Cardiac fibroblast (primary cell): ENCODE measurements around the gene HSPA9.

Experiments
- DNase-seq, 2 donors: peaks; one replicate each; pipeline versions ENCODE4 v3.0.0 to v3.0.0-alpha.2; 2010; ENCODE audit warnings: low read depth in 2 of 2
- H3K4me3 ChIP-seq, 2 donors: replicated peaks in 1 of 2; 1 replicate in 1 of 2; 2 replicates in 1 of 2; pipeline ENCODE4 v1.5.1; 2011; ENCODE audit warnings: low read depth in 2 of 2, low read length in 2 of 2, mild to moderate bottlenecking in 2 of 2, moderate library complexity in 1 of 2
- TF ChIP-seq, protein P1 (sequence below): IDR thresholded peaks from one replicate; pipeline ENCODE4 v1.5.1; 2011; ENCODE audit warnings: low read depth, mild to moderate bottlenecking, low read length, inconsistent platforms

The HSPA9 gene

DNA sequence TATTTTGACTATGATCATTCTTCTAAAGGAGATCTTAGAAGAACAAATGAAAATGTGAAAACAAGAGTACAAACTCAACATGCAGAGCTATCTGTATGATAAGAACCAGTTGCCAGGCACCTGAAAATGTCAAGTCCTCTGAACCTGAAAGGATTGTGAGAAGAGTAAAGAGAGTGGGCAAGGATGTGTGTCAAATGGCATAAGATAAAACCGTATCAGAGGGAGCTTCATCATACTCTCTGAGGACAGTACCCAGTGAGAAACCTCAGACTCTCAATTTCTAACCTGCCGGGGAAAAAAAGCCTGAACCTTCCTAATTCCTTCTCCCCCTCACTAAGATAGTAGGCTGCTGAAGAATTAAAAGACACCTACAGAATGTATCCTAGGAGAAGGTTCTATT, 39.0 kb downstream of the HSPA9 start:
- DNase-seq = no peak
- TF ChIP-seq, protein P1, sequence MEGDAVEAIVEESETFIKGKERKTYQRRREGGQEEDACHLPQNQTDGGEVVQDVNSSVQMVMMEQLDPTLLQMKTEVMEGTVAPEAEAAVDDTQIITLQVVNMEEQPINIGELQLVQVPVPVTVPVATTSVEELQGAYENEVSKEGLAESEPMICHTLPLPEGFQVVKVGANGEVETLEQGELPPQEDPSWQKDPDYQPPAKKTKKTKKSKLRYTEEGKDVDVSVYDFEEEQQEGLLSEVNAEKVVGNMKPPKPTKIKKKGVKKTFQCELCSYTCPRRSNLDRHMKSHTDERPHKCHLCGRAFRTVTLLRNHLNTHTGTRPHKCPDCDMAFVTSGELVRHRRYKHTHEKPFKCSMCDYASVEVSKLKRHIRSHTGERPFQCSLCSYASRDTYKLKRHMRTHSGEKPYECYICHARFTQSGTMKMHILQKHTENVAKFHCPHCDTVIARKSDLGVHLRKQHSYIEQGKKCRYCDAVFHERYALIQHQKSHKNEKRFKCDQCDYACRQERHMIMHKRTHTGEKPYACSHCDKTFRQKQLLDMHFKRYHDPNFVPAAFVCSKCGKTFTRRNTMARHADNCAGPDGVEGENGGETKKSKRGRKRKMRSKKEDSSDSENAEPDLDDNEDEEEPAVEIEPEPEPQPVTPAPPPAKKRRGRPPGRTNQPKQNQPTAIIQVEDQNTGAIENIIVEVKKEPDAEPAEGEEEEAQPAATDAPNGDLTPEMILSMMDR = no peak
- no peak overlapping the region for H3K4me3 ChIP-seq

DNA sequence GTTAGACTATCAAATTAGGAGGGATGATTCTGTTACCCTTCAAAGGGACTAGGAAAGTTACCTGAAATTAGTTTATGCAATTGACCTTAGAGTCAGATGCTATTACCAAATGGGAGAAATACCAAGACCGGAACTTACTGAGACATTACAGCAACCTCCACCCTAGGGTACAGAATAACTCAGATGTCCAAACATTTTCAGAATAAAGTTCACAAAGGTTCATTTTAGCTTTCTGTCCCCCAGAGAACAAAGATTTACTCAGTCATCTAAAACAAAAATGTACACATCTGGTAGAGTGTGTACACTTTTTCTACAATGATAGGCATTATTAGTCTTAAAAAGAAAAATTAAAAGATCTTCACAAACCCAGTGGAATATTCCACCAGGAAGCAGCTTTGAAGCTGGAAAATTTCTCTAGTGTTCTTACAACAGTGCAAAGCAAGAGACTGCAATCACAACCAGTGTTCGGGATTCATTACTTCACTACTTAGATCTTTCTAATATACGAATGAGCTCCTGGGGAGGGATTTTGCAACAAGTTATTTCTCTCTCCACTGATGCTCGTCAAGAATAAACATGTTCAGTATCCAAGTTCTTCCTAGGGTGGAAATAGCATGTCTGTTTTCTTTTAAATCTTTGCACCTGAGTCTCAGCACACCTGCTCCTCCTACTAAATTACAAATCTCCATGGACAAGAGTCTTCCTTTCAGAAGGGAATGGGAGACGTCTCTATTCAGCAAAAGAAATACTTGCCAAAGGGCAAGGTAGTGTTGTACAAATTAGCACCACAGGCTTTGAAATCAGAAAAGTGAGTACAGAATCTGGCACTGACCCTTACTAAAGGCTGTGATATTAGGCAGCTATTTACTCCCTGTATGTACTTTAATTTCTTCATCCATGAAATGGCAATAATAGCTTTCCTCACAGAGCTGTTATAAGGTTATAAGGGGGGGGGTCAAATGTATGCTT, 40.9 kb downstream of the HSPA9 start:
- no peak for DNase-seq
- TF ChIP-seq, protein P1 = no peak
- no peak overlapping the region for H3K4me3 ChIP-seq

DNA sequence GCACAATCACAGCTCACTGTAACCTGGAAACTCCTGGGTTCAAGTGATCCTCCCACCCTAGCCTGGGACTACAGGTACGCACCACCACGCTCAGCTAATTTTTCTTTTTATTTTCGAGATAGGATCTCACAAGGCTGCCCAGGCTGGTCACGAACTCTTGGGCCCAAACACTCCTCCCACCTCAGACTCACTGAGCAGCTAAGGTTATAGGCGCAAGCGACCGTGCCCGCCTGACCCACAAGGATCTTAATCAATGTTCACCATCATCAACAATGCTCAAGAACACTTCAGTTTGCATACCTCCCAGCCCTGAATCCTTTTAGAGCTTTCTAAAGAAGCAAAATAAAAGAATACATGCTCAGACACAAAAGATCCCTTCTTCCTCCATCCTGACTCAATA, 45.4 kb downstream of the HSPA9 start:
- H3K4me3 ChIP-seq = no peak overlapping the region
- DNase-seq = no peak
- TF ChIP-seq, protein P1 = no peak

DNA sequence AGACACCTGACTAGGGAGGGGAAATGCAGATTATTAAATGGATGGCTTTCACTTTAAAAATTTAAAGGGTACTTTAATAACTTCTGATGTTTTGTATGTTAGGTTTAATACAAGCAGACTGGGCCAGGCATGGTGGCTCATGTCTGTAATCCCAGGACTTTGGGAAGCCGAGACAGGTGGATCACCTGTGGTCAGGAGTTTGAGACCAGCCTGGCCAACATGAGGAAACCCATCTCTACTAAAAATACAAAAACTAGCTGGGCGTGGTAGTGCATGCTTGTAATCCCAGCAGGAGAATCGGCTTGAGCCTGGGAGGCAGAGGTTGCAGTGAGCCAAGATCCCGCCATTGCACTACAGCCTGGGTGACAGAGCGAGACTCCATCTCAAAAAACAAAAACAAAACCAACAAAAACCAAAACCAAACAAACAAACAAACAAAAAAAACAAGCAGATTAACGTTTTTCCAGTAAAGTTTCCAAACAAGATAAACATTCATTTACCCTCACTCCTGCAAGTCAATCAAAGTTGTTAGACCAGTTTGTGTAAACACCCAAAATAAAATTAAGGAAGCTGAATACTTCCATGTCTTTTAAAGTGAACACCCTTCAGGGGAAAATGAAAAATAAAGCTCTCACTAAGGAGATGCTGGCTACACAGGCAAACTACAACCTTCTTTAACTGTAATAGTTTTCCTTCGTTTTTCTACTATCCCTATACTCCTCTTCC, 46.3 kb downstream of the HSPA9 start:
- H3K4me3 ChIP-seq = no peak overlapping the region
- TF ChIP-seq, protein P1 = no peak
- DNase-seq = no peak

DNA sequence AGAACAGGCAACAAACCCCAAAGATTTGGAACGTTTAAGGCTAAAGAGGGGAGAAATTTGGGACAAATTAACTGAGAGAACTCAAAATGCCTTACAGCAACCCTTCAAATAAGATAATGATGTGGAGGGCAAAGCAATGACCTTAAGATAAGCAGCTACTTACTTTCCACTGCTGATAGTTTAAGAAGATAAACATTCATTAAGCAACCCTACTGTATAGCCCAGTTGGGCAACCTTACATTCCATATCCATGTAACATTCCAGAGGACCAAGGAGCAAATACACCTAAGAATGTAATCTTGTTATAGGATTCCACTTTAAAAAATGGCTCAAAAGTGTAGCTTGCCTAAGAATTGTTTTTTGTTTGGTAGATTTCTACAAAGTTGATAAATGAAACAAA, 47.0 kb downstream of the HSPA9 start:
- H3K4me3 ChIP-seq = no peak overlapping the region
- no peak for DNase-seq
- TF ChIP-seq, protein P1 = no peak

DNA sequence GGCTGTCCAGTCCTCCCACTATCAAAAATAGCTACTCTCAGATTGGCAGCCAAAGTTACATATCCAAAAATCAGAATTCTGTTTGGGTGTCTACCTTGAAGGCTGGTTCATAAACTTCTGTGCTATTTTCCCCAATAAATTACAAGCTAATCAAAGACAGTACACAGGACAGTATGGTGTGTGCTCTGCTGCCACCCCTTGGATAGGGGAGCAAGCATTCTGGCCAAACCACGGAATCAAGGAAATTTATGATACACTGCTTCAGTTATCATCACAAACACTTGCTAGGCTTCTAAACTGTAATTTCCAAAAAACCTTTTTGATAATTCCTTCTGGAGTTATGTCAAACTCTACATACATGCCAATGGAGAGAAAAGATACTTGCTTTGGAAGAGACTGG, 48.0 kb downstream of the HSPA9 start:
- TF ChIP-seq, protein P1 = no peak
- no peak overlapping the region for H3K4me3 ChIP-seq
- DNase-seq = no peak
